WTC11 (cell line): ENCODE measurements around the gene CRTC2. TPM values are rescaled to one million over a fixed set of nuclear protein-coding genes. Genes with fewer than 3 reads are reported as not detected.

Experiments used
- ATAC-seq: fragments of 200-7000 bp; cut with Tn5 transposase; 2 replicates; pipeline ENCODE4 v1.10.0; 2021; ENCODE audit warnings: mild to moderate bottlenecking, moderate library complexity
- CTCF ChIA-PET: fragments of 300-600 bp; sonication (Branson Sonifier 250); formaldehyde crosslinking; loops from one replicate; lab custom pipeline; 2021; ENCODE audit warnings: antibody characterized with exemption; lab: Charles Lee
- POLR2A ChIA-PET: fragments of 350-600 bp; sonication (Branson Sonifier 250); formaldehyde crosslinking; loops from one replicate; lab custom pipeline; 2021; ENCODE audit warnings: antibody characterized with exemption; lab: Charles Lee
- DNase-seq: peaks from one replicate; pipeline ENCODE4 v3.0.0; 2021; ENCODE audit warnings: low spot score
- H3K27ac Mint-ChIP-seq: 2 replicates; pipeline ENCODE4 v1.8.0; 2021; ENCODE audit warnings: mixed read lengths
- H3K27me3 Mint-ChIP-seq: 2 replicates; pipeline ENCODE4 v1.8.0; 2021; ENCODE audit warnings: low read depth, mild to moderate bottlenecking, moderate library complexity, mixed read lengths
- H3K36me3 Mint-ChIP-seq: 2 replicates; pipeline ENCODE4 v1.8.0; 2021; ENCODE audit warnings: mixed read lengths
- H3K4me1 Mint-ChIP-seq: 2 replicates; pipeline ENCODE4 v1.8.0; 2022; ENCODE audit warnings: mixed read lengths
- H3K4me3 Mint-ChIP-seq: 2 replicates; pipeline ENCODE4 v1.8.0; 2021; ENCODE audit warnings: mild to moderate bottlenecking, moderate library complexity, mixed read lengths
- H3K9me3 Mint-ChIP-seq: 2 replicates; pipeline ENCODE4 v1.8.0; 2021; ENCODE audit warnings: mixed read lengths
- AR ChIP-seq: fragments of 250-450 bp; sonication (Bioruptor Pico); IDR thresholded peaks from 2 replicates; pipeline ENCODE4 v1.9.0; 2021; ENCODE audit warnings: mild to moderate bottlenecking
- ARID4B ChIP-seq: sonication (generic); formaldehyde crosslinking; IDR thresholded peaks from 2 replicates; pipeline ENCODE4 v1.8.0; 2023; ENCODE audit warnings: missing genetic modification reagents, mild to moderate bottlenecking, borderline replicate concordance
- E2F5 ChIP-seq: sonication (generic); formaldehyde crosslinking; IDR thresholded peaks from 2 replicates; pipeline ENCODE4 v1.8.1; 2022; ENCODE audit warnings: mild to moderate bottlenecking, moderate library complexity, missing genetic modification reagents
- FOXJ3 ChIP-seq: sonication (generic); formaldehyde crosslinking; IDR thresholded peaks from 2 replicates; pipeline ENCODE4 v1.9.0; 2021; ENCODE audit warnings: missing genetic modification reagents, mild to moderate bottlenecking, borderline replicate concordance
- FOXK1 ChIP-seq: sonication (generic); formaldehyde crosslinking; IDR thresholded peaks from 2 replicates; pipeline ENCODE4 v1.8.0; 2022; ENCODE audit warnings: mild to moderate bottlenecking, moderate library complexity, missing genetic modification reagents
- HMGA2 ChIP-seq: fragments of 250-450 bp; sonication (Bioruptor Pico); IDR thresholded peaks from 2 replicates; pipeline ENCODE4 v1.4.0; 2021; ENCODE audit warnings: mild to moderate bottlenecking, moderate library complexity
- KAT7 ChIP-seq: sonication (generic); formaldehyde crosslinking; IDR thresholded peaks from 2 replicates; pipeline ENCODE4 v1.8.1; 2023; ENCODE audit warnings: missing genetic modification reagents, mild to moderate bottlenecking, borderline replicate concordance
- MLX ChIP-seq: sonication (generic); formaldehyde crosslinking; IDR thresholded peaks from 2 replicates; pipeline ENCODE4 v1.8.1; 2023; ENCODE audit warnings: mild to moderate bottlenecking, missing genetic modification reagents, moderate library complexity
- NFATC4 ChIP-seq: fragments of 250-450 bp; sonication (Bioruptor Pico); IDR thresholded peaks from 2 replicates; pipeline ENCODE4 v1.9.0; 2021; ENCODE audit warnings: mild to moderate bottlenecking
- SMAD4 ChIP-seq: sonication (generic); formaldehyde crosslinking; IDR thresholded peaks from 2 replicates; pipeline ENCODE4 v1.8.0; 2022; ENCODE audit warnings: mild to moderate bottlenecking, missing genetic modification reagents
- TCF7 ChIP-seq: sonication (generic); formaldehyde crosslinking; IDR thresholded peaks from 2 replicates; pipeline ENCODE4 v1.8.0; 2022; ENCODE audit warnings: mild to moderate bottlenecking, low read depth, missing genetic modification reagents, moderate library complexity
- TEAD1 ChIP-seq: sonication (generic); formaldehyde crosslinking; IDR thresholded peaks from 2 replicates; pipeline ENCODE4 v1.8.0; 2022; ENCODE audit warnings: mild to moderate bottlenecking, missing genetic modification reagents
- USF2 ChIP-seq: sonication (generic); formaldehyde crosslinking; IDR thresholded peaks from 2 replicates; pipeline ENCODE4 v1.8.1; 2023; ENCODE audit warnings: mild to moderate bottlenecking, missing genetic modification reagents, moderate library complexity
- ZNF671 ChIP-seq: fragments of 250-450 bp; sonication (Bioruptor Pico); IDR thresholded peaks from 2 replicates; pipeline ENCODE4 v1.8.0; 2021; ENCODE audit warnings: mild to moderate bottlenecking
- total RNA-seq: library from RNA; stranded (reverse); gene quantifications from 3 replicates; pipeline ENCODE4 v1.2.3, GENCODE V29; 2021

The CRTC2 gene
- total RNA-seq, 1 experiment from 2014 or later, result 43.7 TPM

DNA sequence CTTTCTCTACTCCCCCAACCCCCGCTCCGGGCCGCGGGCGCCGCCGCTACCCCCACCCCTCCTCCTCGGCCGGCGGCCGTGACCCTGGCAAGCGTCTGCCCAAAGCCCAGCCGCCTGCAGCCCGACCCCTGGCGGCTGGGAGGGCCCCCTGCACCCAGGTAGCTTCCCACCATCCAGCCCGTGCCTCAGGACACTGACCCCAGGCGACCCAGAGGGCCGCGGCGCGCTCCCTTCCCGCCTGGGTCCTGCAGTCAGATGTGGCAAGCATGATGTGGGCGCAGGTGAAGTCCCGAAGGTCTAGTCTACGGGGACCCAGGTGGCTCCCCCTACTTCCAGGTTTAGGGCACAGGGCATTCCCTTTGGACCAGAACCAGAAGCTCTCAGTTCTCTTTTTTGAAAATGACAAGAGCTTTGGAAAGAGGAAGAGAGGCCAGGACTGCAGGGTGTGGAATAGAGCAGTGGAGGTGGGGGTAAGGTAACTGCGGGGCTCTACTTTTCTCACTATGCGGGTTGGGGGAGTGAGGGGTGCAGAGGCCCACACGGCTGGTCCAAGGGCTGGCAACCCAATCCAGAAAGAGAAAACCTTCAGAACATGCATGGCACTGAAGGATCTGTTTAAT lies 11.7 kb downstream of the CRTC2 start, which contains the start of gene DENND4B (continued):
- peak; percentile 42; the same call in 1 of the 2 replicates for TF ChIP-seq ARID4B (CRISPR knock-in tag)
- TF ChIP-seq KAT7 (CRISPR knock-in tag), result no peak
- TF ChIP-seq AR (CRISPR knock-in tag), result no peak
- peak; percentile 40; the same call in 1 of the 2 replicates for TF ChIP-seq TEAD1 (CRISPR knock-in tag)
- TF ChIP-seq MLX (CRISPR knock-in tag), result no peak
- no peak for TF ChIP-seq FOXJ3 (CRISPR knock-in tag)
- no peak for TF ChIP-seq ZNF671 (CRISPR knock-in tag)
- no peak for TF ChIP-seq SMAD4 (CRISPR knock-in tag)
- TF ChIP-seq FOXK1 (CRISPR knock-in tag), result peak; percentile 19; the same call in 1 of the 2 replicates

DNA sequence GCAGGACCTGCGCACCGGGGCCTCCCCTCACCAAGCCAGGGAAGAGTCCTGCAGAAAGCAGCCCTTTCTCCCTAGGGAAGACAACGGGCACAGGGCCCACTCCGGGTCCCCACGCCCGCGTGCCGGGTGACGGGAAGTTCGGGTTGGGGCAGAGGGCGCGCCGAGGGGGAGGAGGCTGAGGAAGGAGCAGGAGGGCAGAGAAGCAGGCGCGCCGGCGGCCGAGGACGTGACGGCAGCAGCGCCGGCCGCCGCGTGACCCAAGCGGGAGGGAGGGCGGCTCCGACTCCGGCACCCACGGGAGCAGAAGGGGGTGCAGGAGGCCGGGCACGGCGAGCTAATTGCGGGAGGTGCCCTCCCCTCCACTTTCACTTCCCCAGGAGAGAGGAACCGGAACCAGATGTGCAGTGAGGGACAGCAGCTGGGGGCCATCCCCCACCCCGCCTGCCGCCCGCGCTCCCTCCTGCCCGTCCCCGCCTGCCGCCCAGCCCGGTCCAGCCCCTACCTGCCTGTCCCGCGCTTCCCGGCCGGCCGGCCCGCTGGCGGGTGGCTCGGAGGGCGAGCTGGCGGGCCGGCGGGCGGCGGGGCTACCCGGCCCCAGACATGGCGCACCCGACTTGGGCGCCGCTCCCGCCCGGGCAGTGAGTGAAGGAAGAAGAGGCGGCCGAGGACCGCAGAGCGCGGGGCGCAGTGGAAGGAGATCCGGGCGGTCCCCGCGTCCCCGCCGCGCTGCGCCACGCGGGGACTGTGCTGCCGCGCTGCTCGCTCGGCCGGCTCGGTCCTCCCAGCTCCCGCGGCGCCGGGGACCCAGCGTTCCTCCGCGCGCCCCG lies 12.4 kb downstream of the CRTC2 start:
- Mint-ChIP-seq H3K27ac (no peak overlapping the region), H3K9me3 (no peaks in the 10 kb centered on the region), H3K4me1 (peaks cover 13% of the 10 kb centered on the region), H3K4me3 (peak overlapping the region; percentile 81), H3K27me3 (no peaks in the 10 kb centered on the region), H3K36me3 (peaks cover 25% of the 10 kb centered on the region)
- ChIA-PET CTCF (interaction anchor here (0.7 to 2.8 kb wide), 31 partner anchors 9 to 469 kb away, joined by 3 to 27 read pairs (median 4); partner anchors contain the start of genes CHTOP, CREB3L4, CRTC2 and GATAD2B), POLR2A (interaction anchor here (0.5 to 2.3 kb wide), 14 partner anchors 8 to 48 kb away, joined by 3 to 21 read pairs (median 4); partner anchors contain the start of genes CREB3L4, CRTC2, GATAD2B and RAB13)
- peak; percentile 54 for DNase-seq
- peak; percentile 31 for ATAC-seq
- 0 out of 2 replicates have a peak, but pooled peaks have one; percentile 22 for TF ChIP-seq NFATC4
- peak; percentile 17 for TF ChIP-seq ARID4B (CRISPR knock-in tag)
- no peak for TF ChIP-seq HMGA2 (CRISPR knock-in tag)
- peak; percentile 34; the same call in 1 of the 2 replicates for TF ChIP-seq KAT7 (CRISPR knock-in tag)
- no peak; the same call in 1 of the 2 replicates for TF ChIP-seq TCF7 (CRISPR knock-in tag)
- TF ChIP-seq E2F5 (CRISPR knock-in tag), result no peak
- TF ChIP-seq USF2, result peak; percentile 67
